H1 (cell line): ENCODE data around the gene MARK1. TPM values are rescaled to one million over a fixed set of nuclear protein-coding genes. Genes with fewer than 3 reads are reported as not detected.

ENCODE experiments used
- CTCF ChIA-PET: fragments of 300-600 bp; sonication (Branson Sonifier 250); formaldehyde crosslinking; loops from one replicate; lab custom pipeline; 2021; ENCODE audit not compliant: partially characterized antibody; lab: Charles Lee
- POLR2A ChIA-PET: fragments of 300-600 bp; sonication (Branson Sonifier 250); formaldehyde crosslinking; loops from one replicate; lab custom pipeline; 2021; ENCODE audit warnings: inconsistent platforms; ENCODE audit not compliant: partially characterized antibody; lab: Charles Lee
- DNase-seq, 2 experiments: peaks; one replicate each; pipeline versions ENCODE4 v3.0.0 to v3.0.0-alpha.2; 2010 to 2022; ENCODE audit warnings: low spot score in 2 of 2, low read depth in 1 of 2, mixed read lengths in 1 of 2
- FAIRE-seq: peaks from 2 replicates; lab custom pipeline; 2011; peaks lifted over from hg19 to GRCh38; lab: Jason Lieb, UNC
- H2AFZ ChIP-seq: 2 replicates; pipeline ENCODE4 v1.8.1; 2012; ENCODE audit warnings: low read length, inconsistent platforms
- H2AK5ac ChIP-seq: 2 replicates; pipeline ENCODE4 v1.6.1; 2013; ENCODE audit warnings: low read depth, low read length
- H2BK120ac ChIP-seq: replicated peaks from 2 replicates; pipeline ENCODE3; 2013; ENCODE audit warnings: low read depth, low read length, inconsistent platforms
- H2BK12ac ChIP-seq: 2 replicates; pipeline ENCODE4 v1.6.1; 2013; ENCODE audit warnings: low read depth, low read length
- H2BK15ac ChIP-seq: 2 replicates; pipeline ENCODE4 v1.6.1; 2013; ENCODE audit warnings: low read length
- H2BK20ac ChIP-seq: 2 replicates; pipeline ENCODE4 v1.6.1; 2013; ENCODE audit warnings: low read length
- H2BK5ac ChIP-seq: 2 replicates; pipeline ENCODE4 v1.6.1; 2013; ENCODE audit warnings: low read depth, low read length
- H3K14ac ChIP-seq: 2 replicates; pipeline ENCODE4 v1.6.1; 2013; ENCODE audit warnings: inconsistent platforms; ENCODE audit not compliant: insufficient read length
- H3K18ac ChIP-seq: 2 replicates; pipeline ENCODE4 v1.6.1; 2013; ENCODE audit warnings: low read length; ENCODE audit errors: extremely low read depth
- H3K23ac ChIP-seq: 2 replicates; pipeline ENCODE4 v1.6.1; 2013; ENCODE audit warnings: inconsistent platforms; ENCODE audit not compliant: insufficient read length
- H3K23me2 ChIP-seq: 2 replicates; pipeline ENCODE4 v1.6.1; 2013; ENCODE audit warnings: low read depth, low read length
- H3K27ac ChIP-seq: 2 replicates; pipeline ENCODE4 v1.6.1; 2011; ENCODE audit warnings: low read depth, low read length, inconsistent platforms
- H3K27me3 ChIP-seq, 4 experiments: replicated peaks in 1 of 4; 1 replicate in 1 of 4; 2 replicates in 3 of 4; pipeline versions ENCODE4 v1.6.1 to v1.8.1; 2011 to 2013; ENCODE audit warnings: low read length in 3 of 4, mild to moderate bottlenecking in 3 of 4, inconsistent platforms in 2 of 4, mixed read lengths in 2 of 4, moderate library complexity in 1 of 4; ENCODE audit not compliant: control insufficient read depth in 3 of 4, insufficient read depth in 3 of 4; ENCODE audit errors: extremely low read depth in 1 of 4
- H3K36me3 ChIP-seq, 4 experiments: 2 replicates each; pipeline versions ENCODE4 v1.6.1 to v1.8.1; 2011 to 2013; ENCODE audit warnings: mild to moderate bottlenecking in 4 of 4, low read length in 3 of 4, moderate library complexity in 2 of 4, control low read depth in 1 of 4, inconsistent platforms in 1 of 4; ENCODE audit not compliant: insufficient read depth in 4 of 4, control insufficient read depth in 2 of 4
- H3K4ac ChIP-seq: replicated peaks from 2 replicates; pipeline ENCODE3; 2013; ENCODE audit warnings: low read length, low read depth, mixed read lengths, inconsistent platforms; ENCODE audit not compliant: insufficient read length
- H3K4me1 ChIP-seq, 4 experiments: replicated peaks in 1 of 4; 1 replicate in 1 of 4; 2 replicates in 3 of 4; pipeline versions ENCODE4 v1.6.1 to v1.8.1; 2011 to 2013; ENCODE audit warnings: low read length in 3 of 4, inconsistent platforms in 2 of 4, mixed read lengths in 1 of 4; ENCODE audit not compliant: insufficient read depth in 4 of 4, control insufficient read depth in 3 of 4
- H3K4me2 ChIP-seq, 2 experiments: 2 replicates each; pipeline versions ENCODE4 v1.6.1 to v1.8.1; 2011 to 2013; ENCODE audit warnings: low read depth in 2 of 2, low read length in 2 of 2, control low read depth in 1 of 2, inconsistent platforms in 1 of 2, mild to moderate bottlenecking in 1 of 2; ENCODE audit not compliant: insufficient read depth in 1 of 2
- H3K4me3 ChIP-seq, 4 experiments: fragments of 200-600, 300-600 bp in 1 of 4; sonication (generic), shearing (Covaris generic), sonication (Bioruptor Twin) in 1 of 4; 2 replicates each; pipeline versions ENCODE4 v1.5.1 to v1.8.1; 2011 to 2016; ENCODE audit warnings: low read length in 4 of 4, low read depth in 3 of 4, control low read depth in 2 of 4, inconsistent platforms in 2 of 4, mild to moderate bottlenecking in 2 of 4, mixed read lengths in 1 of 4, moderate library complexity in 1 of 4; ENCODE audit not compliant: insufficient read depth in 2 of 4; ENCODE audit errors: extremely low read depth in 1 of 4
- H3K56ac ChIP-seq: replicated peaks from 2 replicates; pipeline ENCODE3; 2013; ENCODE audit warnings: low read depth, mild to moderate bottlenecking, mixed read lengths, low read length, inconsistent platforms; ENCODE audit not compliant: insufficient read length
- H3K79me1 ChIP-seq: 2 replicates; pipeline ENCODE4 v1.6.1; 2013; ENCODE audit warnings: low read depth, low read length, control low read depth
- H3K79me2 ChIP-seq, 2 experiments: 2 replicates each; pipeline versions ENCODE4 v1.6.1 to v1.8.1; 2012 to 2013; ENCODE audit warnings: low read length in 2 of 2, mild to moderate bottlenecking in 2 of 2, inconsistent platforms in 1 of 2; ENCODE audit not compliant: insufficient read depth in 2 of 2, control insufficient read depth in 1 of 2
- H3K9ac ChIP-seq, 4 experiments: replicated peaks in 1 of 4; 1 replicate in 1 of 4; 2 replicates in 3 of 4; pipeline versions ENCODE4 v1.6.1 to v1.8.1; 2011 to 2013; ENCODE audit warnings: low read depth in 3 of 4, low read length in 3 of 4, control low read depth in 2 of 4, mild to moderate bottlenecking in 2 of 4, moderate library complexity in 2 of 4, inconsistent platforms in 1 of 4; ENCODE audit errors: extremely low read depth in 1 of 4
- H3K9me3 ChIP-seq, 2 experiments: 2 replicates each; pipeline versions ENCODE4 v1.6.1 to v1.8.1; 2012 to 2013; ENCODE audit warnings: mild to moderate bottlenecking in 2 of 2, moderate library complexity in 2 of 2, control low read depth in 1 of 2, inconsistent platforms in 1 of 2, low read depth in 1 of 2, low read length in 1 of 2, mixed read lengths in 1 of 2; ENCODE audit not compliant: insufficient read depth in 2 of 2
- H4K20me1 ChIP-seq, 2 experiments: replicated peaks in 1 of 2; 2 replicates each; pipeline versions ENCODE3 to v1.8.1; 2011 to 2013; ENCODE audit warnings: inconsistent platforms in 2 of 2, low read length in 2 of 2, mild to moderate bottlenecking in 1 of 2; ENCODE audit not compliant: insufficient read depth in 2 of 2, control insufficient read depth in 1 of 2
- H4K5ac ChIP-seq: 2 replicates; pipeline ENCODE4 v1.6.1; 2013; ENCODE audit warnings: low read length, low read depth, mixed read lengths, inconsistent platforms; ENCODE audit not compliant: insufficient read length
- H4K8ac ChIP-seq: 2 replicates; pipeline ENCODE4 v1.8.0; 2013; ENCODE audit warnings: mild to moderate bottlenecking, moderate library complexity, low read length, inconsistent platforms; ENCODE audit not compliant: insufficient read depth; ENCODE audit errors: extremely low read depth
- H4K91ac ChIP-seq: replicated peaks from 2 replicates; pipeline ENCODE3; 2013; ENCODE audit warnings: low read length, mixed read lengths, inconsistent platforms; ENCODE audit not compliant: insufficient read length
- BACH1 ChIP-seq: IDR thresholded peaks from 2 replicates; pipeline ENCODE4 v1.6.1; 2012; ENCODE audit warnings: low read length, improper control_type of control experiment
- CEBPB ChIP-seq: IDR thresholded peaks from 2 replicates; pipeline ENCODE4 v1.6.1; 2012; ENCODE audit warnings: low read depth, low read length
- EP300 ChIP-seq, 2 experiments: IDR thresholded peaks; 1 replicate in 1 of 2; 2 replicates in 1 of 2; pipeline ENCODE4 v1.6.1; 2011 to 2012; ENCODE audit warnings: low read depth in 2 of 2, low read length in 2 of 2, mild to moderate bottlenecking in 2 of 2, borderline replicate concordance in 1 of 2, inconsistent platforms in 1 of 2, moderate library complexity in 1 of 2
- HDAC2 ChIP-seq, 2 experiments: fragments of 300-600 bp in 1 of 2; sonication (generic) in 1 of 2; IDR thresholded peaks; 2 replicates each; pipeline ENCODE4 v1.6.1; 2011 to 2012; ENCODE audit warnings: low read depth in 2 of 2, low read length in 2 of 2, mild to moderate bottlenecking in 2 of 2, moderate library complexity in 2 of 2, borderline replicate concordance in 1 of 2, inconsistent platforms in 1 of 2
- MAFK ChIP-seq: IDR thresholded peaks from 2 replicates; pipeline ENCODE4 v1.6.1; 2012; ENCODE audit warnings: low read depth, mild to moderate bottlenecking, improper control_type of control experiment, low read length
- PHF8 ChIP-seq: fragments of 200-600 bp; sonication (generic); conservative IDR thresholded peaks from 2 replicates; pipeline ENCODE4 v1.7.1; 2012; ENCODE audit warnings: low read depth, mild to moderate bottlenecking, inconsistent platforms, low read length, moderate library complexity
- SP4 ChIP-seq: IDR thresholded peaks from 2 replicates; pipeline ENCODE4 v1.6.1; 2012; ENCODE audit warnings: low read length, inconsistent platforms
- SRF ChIP-seq: IDR thresholded peaks from 2 replicates; pipeline ENCODE4 v1.6.1; 2011; ENCODE audit warnings: mild to moderate bottlenecking, low read depth, low read length, moderate library complexity
- WGBS, 2 experiments: shearing (Covaris generic) in 1 of 2; methylation state at CpG; one replicate each; pipeline versions ENCODE4 v1.1.6 to v1.1.7; 2013 to 2015; ENCODE audit warnings: low lambda C conversion rate in 2 of 2, mixed read lengths in 2 of 2, inconsistent platforms in 1 of 2, low coverage in 1 of 2, missing lambda C conversion rate in 1 of 2; ENCODE audit not compliant: insufficient replicate concordance in 2 of 2, insufficient coverage in 1 of 2, insufficient read length in 1 of 2; ENCODE audit errors: extremely low coverage in 1 of 2, missing lambda C conversion rate in 1 of 2; 5-methylcytosine and 5-hydroxymethylcytosine counted together
- polyA plus RNA-seq, 7 experiments: library from polyadenylated mRNA; depleted of rRNA in 3 of 7; stranded (reverse) in 5 of 7; unstranded in 2 of 7; fragments of >200 nt in 5 of 7; fragments of 200-250 nt in 2 of 7; gene quantifications; 1 replicate in 5 of 7; 2 replicates in 1 of 7; 4 replicates in 1 of 7; pipeline versions ENCODE4 v1.2.1 to v1.2.3, GENCODE V29; 2011 to 2013; ENCODE audit warnings: missing spikeins in 2 of 7, mixed read lengths in 2 of 7
- total RNA-seq: library from RNA; stranded (reverse); fragmentation: NEBNext Ultra II Directional; extraction: Animal tissue kit (Norgen Biotek cat#: 25700); gene quantifications from 2 replicates; pipeline ENCODE4 v1.2.1, GENCODE V29; 2021

MARK1 gene
- total and polyA plus RNA-seq, 2 of the 8 experiments (the other 6 are each of a cell fraction or from before 2014, with no cell fraction given) = 5.5 to 20.5 TPM

DNA sequence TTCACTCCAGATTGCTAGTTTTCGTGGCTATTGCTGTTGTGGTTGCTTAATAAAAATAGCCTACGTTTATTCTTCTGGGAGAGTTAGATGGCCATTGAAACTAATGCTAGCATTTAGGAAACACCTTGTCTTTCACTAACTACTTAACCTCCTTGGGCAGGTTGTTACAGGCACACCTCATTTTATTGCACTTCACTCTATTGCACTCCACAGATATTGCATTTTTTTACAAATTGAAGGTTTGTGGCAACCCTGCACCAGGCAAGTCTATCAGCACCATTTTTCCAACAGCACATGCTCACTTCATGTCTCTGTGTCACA, 11.3 kb upstream of the MARK1 start:
- no peaks in the 10 kb centered on the region for H3K9me3 ChIP-seq
- H2BK12ac ChIP-seq = no peak overlapping the region
- DNase-seq (no peak), FAIRE-seq (no peak)
- no peak overlapping the region for H4K8ac ChIP-seq
- H3K4ac ChIP-seq = no peak overlapping the region
- H3K23me2 ChIP-seq = no peaks in the 10 kb centered on the region
- no peaks in the 10 kb centered on the region for H3K79me1 ChIP-seq
- no peak overlapping the region for H2BK15ac ChIP-seq
- no peaks in the 10 kb centered on the region for H3K27me3 ChIP-seq
- CTCF ChIA-PET = interaction anchor here (0.7 to 2.2 kb wide), 8 partner anchors 9 to 237 kb away, joined by 3 to 9 read pairs (median 3); no protein-coding TSS in a partner anchor
- H2BK20ac ChIP-seq = no peak overlapping the region
- H2AK5ac ChIP-seq = no peak overlapping the region
- H3K23ac ChIP-seq = no peak overlapping the region
- H4K91ac ChIP-seq = no peak overlapping the region
- H3K14ac ChIP-seq = no peak overlapping the region
- H3K27ac ChIP-seq = no peak overlapping the region
- H3K79me2 ChIP-seq = no peaks in the 10 kb centered on the region
- no peak overlapping the region for H3K4me3 ChIP-seq
- no peak overlapping the region for H3K4me2 ChIP-seq
- H2BK120ac ChIP-seq = no peak overlapping the region
- POLR2A ChIA-PET = interaction anchor here (1.9 kb wide), 1 partner anchor 11 kb away, joined by 5 read pairs; no protein-coding TSS in a partner anchor
- no peak overlapping the region for H3K56ac ChIP-seq
- H4K20me1 ChIP-seq = no peaks in the 10 kb centered on the region
- H2AFZ ChIP-seq = no peak overlapping the region
- TF ChIP-seq BACH1 (no peak), CEBPB (no peak), PHF8 (no peak), HDAC2 (IDR thresholded peaks at IDR 0.05; ENCODE audit: borderline replicate concordance in 1 of 2, low read depth in 2 of 2, low read length in 2 of 2) (no peak), SP4 (no peak), MAFK (no peak), SRF (no peak), EP300 (IDR thresholded peaks at IDR 0.05; ENCODE audit: borderline replicate concordance in 1 of 2, low read depth in 2 of 2, low read length in 2 of 2) (no peak)
- no peak overlapping the region for H3K9ac ChIP-seq
- no peak overlapping the region for H3K18ac ChIP-seq
- no peak overlapping the region for H2BK5ac ChIP-seq
- H4K5ac ChIP-seq = no peak overlapping the region
- WGBS, 2 experiments = 70% methylated on average over 2 of the region's 2 CpGs; no CpG with 5 or more reads in 1 of the 2 experiments
- no peaks in the 10 kb centered on the region for H3K36me3 ChIP-seq
- H3K4me1 ChIP-seq = peaks cover 0 to 3% (median 1%) of the 10 kb centered on the region in 4 experiments; a peak in 3 of 7 replicates
